SIG-M5 treated with dmso at 0.1 percent for 504 hours (cell line): ENCODE results near the gene PHLPP1.

Experiments
- DNase-seq: peaks from one replicate; lab custom pipeline; 2025; ENCODE audit not compliant: unreplicated experiment; lab: John Stamatoyannopoulos, UW

Gene PHLPP1

GRCh38 chr18:62933261-62933887, 218.0 kb downstream of the PHLPP1 start:
- no peak for DNase-seq

- DNase-seq: no peak
Measured at GRCh38 chr18:62935994-62936393, 220.7 kb downstream of the PHLPP1 start.

GRCh38 chr18:62937065-62937464, 221.7 kb downstream of the PHLPP1 start:
- DNase-seq: peak; percentile 55

GRCh38 chr18:62938006-62938405, 222.7 kb downstream of the PHLPP1 start:
- peak; percentile 24 for DNase-seq

- DNase-seq: peak; percentile 28
Measured at GRCh38 chr18:62938487-62938886, 223.1 kb downstream of the PHLPP1 start.

GRCh38 chr18:62939433-62939832, 224.1 kb downstream of the PHLPP1 start:
- peak; percentile 91 for DNase-seq

GRCh38 chr18:62939926-62940325, 224.6 kb downstream of the PHLPP1 start:
- no peak for DNase-seq

- DNase-seq: no peak
Measured at GRCh38 chr18:62942578-62942977, 227.2 kb downstream of the PHLPP1 start.

- no peak for DNase-seq
Measured at GRCh38 chr18:62944454-62944853, 229.1 kb downstream of the PHLPP1 start.

GRCh38 chr18:62948788-62949187, 233.4 kb downstream of the PHLPP1 start:
- DNase-seq: no peak

GRCh38 chr18:62950246-62950645, 234.9 kb downstream of the PHLPP1 start:
- no peak for DNase-seq

- DNase-seq: no peak
Measured at GRCh38 chr18:62952807-62953206, 237.5 kb downstream of the PHLPP1 start.

- DNase-seq: no peak
Measured at GRCh38 chr18:62953663-62954062, 238.3 kb downstream of the PHLPP1 start.

- no peak for DNase-seq
Measured at GRCh38 chr18:62954366-62954765, 239.0 kb downstream of the PHLPP1 start.

GRCh38 chr18:62957885-62958472, 242.6 kb downstream of the PHLPP1 start:
- DNase-seq: peak; percentile 37

GRCh38 chr18:62959481-62959880, 244.1 kb downstream of the PHLPP1 start:
- no peak for DNase-seq

- DNase-seq: no peak
Measured at GRCh38 chr18:62963507-62963906, 248.2 kb downstream of the PHLPP1 start.

GRCh38 chr18:62964432-62964831, 249.1 kb downstream of the PHLPP1 start:
- DNase-seq: no peak

GRCh38 chr18:62967089-62967488, 251.7 kb downstream of the PHLPP1 start:
- DNase-seq: no peak

- DNase-seq: no peak
Measured at GRCh38 chr18:62973689-62974088, 258.3 kb downstream of the PHLPP1 start.

- no peak for DNase-seq
Measured at GRCh38 chr18:62974388-62974787, 259.0 kb downstream of the PHLPP1 start.

GRCh38 chr18:62974928-62975675, 259.8 kb downstream of the PHLPP1 start:
- no peak for DNase-seq
